ENCODE measurements around the gene SLX9. TPM values are rescaled to one million over a fixed set of nuclear protein-coding genes. Genes with fewer than 3 reads are reported as not detected.

The SLX9 gene
- total RNA-seq, 1 experiment from 2014 or later = 74.3 TPM

DNA sequence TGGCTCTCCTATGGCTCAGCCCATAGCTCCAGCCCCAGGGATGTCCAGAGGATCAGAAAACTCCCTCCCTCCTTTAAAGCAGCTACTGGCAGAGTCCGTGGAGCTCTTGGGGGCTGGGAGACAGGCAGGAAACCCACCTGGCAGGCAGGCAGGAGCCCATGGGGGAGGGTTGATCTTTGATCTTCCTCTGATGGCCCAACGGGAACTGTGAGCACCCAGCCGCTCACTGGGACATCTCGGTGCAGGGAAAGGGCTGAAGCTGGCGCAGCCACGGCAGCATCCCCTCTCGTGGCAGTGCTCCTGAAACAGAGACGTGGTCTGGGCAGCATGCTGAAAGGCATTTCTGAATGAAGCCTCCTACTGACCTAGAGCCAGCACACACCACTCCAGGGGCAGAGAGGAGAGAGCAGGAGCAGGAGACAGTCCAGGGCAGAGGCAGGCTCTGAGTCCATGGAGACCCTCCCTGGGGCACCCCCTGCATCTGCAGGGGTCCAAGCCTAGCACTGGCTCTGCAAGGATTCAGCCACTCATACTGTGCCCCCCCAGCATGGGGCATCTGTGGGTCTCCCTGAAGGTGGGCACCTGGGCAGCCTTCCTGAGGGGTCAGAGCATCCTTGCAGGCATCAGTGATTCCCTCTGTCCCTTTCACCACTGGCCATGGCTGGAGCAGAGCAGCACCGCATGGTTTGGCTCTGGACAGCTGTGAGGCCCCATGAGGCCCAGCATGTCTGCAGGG, 4.9 kb upstream of the SLX9 start:
- H3K4me1 Mint-ChIP-seq = peaks cover 19 to 20% of the 10 kb centered on the region in 2 experiments
- H2AFZ ChIP-seq (ENCODE audit: low read length) = no peak overlapping the region
- H3K23ac ChIP-seq (ENCODE audit: insufficient read length, low read depth, low read length) = no peak overlapping the region
- H4K5ac ChIP-seq (ENCODE audit: insufficient read length, low read depth, low read length) = no peak overlapping the region
- H2BK5ac ChIP-seq (ENCODE audit: insufficient read length, low read length) = no peak overlapping the region
- peaks cover 18% of the 10 kb centered on the region; the same call in 1 of the 2 replicates for H3K27me3 ChIP-seq (ENCODE audit: insufficient read depth, low read length)
- no peak overlapping the region for H3K14ac ChIP-seq (ENCODE audit: insufficient read depth, low read length)
- H3K36me3 Mint-ChIP-seq (ENCODE audit: insufficient read depth in 1 of 3, low read depth in 3 of 3) = no peaks in the 10 kb centered on the region
- H3K9ac ChIP-seq (ENCODE audit: extremely low read depth, insufficient read length, low read length) = no peak overlapping the region
- H3K79me1 ChIP-seq (ENCODE audit: insufficient read depth, low read depth, low read length, poor library complexity, severe bottlenecking) = no peaks in the 10 kb centered on the region
- H3K56ac ChIP-seq (ENCODE audit: insufficient read length, low read depth, low read length) = no peak overlapping the region
- H4K91ac ChIP-seq (ENCODE audit: insufficient read length, low read depth, low read length) = no peak overlapping the region
- no peak overlapping the region for H2BK120ac ChIP-seq (ENCODE audit: low read depth, low read length, poor library complexity, severe bottlenecking)
- no peak overlapping the region for H3T11ph ChIP-seq (ENCODE audit: low read length)
- no peak overlapping the region for H2BK12ac ChIP-seq (ENCODE audit: insufficient read length, low read depth, low read length)
- H3K4ac ChIP-seq (ENCODE audit: low read depth, low read length) = no peak overlapping the region
- H3K79me2 ChIP-seq (ENCODE audit: insufficient read depth, low read length) = no peaks in the 10 kb centered on the region; the same call in 1 of the 2 replicates
- H3K27me3 Mint-ChIP-seq (ENCODE audit: low read depth) = peaks cover 55% of the 10 kb centered on the region
- H3K9me3 Mint-ChIP-seq = no peaks in the 10 kb centered on the region; a peak in 1 of 5 replicates
- H3K4me3 Mint-ChIP-seq = no peak overlapping the region
- WGBS (ENCODE audit: extremely low coverage, insufficient read length, low lambda C conversion rate) = no CpG with 5 or more reads among the region's 9 CpGs
- no peaks in the 10 kb centered on the region for H3K9me3 ChIP-seq (ENCODE audit: control insufficient read depth, low read depth, low read length)
- no peak overlapping the region for H4K8ac ChIP-seq (replicated peaks; ENCODE audit: insufficient read length, low read depth, low read length)
- H3K23me2 ChIP-seq (ENCODE audit: insufficient read length, low read depth, low read length, poor library complexity, severe bottlenecking) = peaks cover 18% of the 10 kb centered on the region
- H3K27ac ChIP-seq (ENCODE audit: insufficient read length, low read depth, low read length) = no peak overlapping the region
- no peak overlapping the region for H2BK15ac ChIP-seq (ENCODE audit: low read depth, low read length)
- no peak overlapping the region for H2AK5ac ChIP-seq (ENCODE audit: insufficient read length, low read length)
- no peak overlapping the region for H2BK20ac ChIP-seq (ENCODE audit: low read depth, low read length, poor library complexity, severe bottlenecking)
- no peak for DNase-seq
- TF ChIP-seq, protein P1, sequence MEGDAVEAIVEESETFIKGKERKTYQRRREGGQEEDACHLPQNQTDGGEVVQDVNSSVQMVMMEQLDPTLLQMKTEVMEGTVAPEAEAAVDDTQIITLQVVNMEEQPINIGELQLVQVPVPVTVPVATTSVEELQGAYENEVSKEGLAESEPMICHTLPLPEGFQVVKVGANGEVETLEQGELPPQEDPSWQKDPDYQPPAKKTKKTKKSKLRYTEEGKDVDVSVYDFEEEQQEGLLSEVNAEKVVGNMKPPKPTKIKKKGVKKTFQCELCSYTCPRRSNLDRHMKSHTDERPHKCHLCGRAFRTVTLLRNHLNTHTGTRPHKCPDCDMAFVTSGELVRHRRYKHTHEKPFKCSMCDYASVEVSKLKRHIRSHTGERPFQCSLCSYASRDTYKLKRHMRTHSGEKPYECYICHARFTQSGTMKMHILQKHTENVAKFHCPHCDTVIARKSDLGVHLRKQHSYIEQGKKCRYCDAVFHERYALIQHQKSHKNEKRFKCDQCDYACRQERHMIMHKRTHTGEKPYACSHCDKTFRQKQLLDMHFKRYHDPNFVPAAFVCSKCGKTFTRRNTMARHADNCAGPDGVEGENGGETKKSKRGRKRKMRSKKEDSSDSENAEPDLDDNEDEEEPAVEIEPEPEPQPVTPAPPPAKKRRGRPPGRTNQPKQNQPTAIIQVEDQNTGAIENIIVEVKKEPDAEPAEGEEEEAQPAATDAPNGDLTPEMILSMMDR (conservative IDR thresholded peaks at IDR 0.05) = no peak
- no peak overlapping the region for H3K4me2 ChIP-seq (ENCODE audit: insufficient read depth, insufficient read length, low read length)
- H4K20me1 ChIP-seq (ENCODE audit: control insufficient read depth, insufficient read depth, insufficient read length) = no peaks in the 10 kb centered on the region
- H3K27ac Mint-ChIP-seq = no peak overlapping the region
- no peak overlapping the region for H3K18ac ChIP-seq (ENCODE audit: insufficient read length, low read depth, low read length)
- no peaks in the 10 kb centered on the region for H3K4me1 ChIP-seq (ENCODE audit: insufficient read depth, low read length)
